Measurements from ENCODE around the gene TLN1. TPM values are rescaled to one million over a fixed set of nuclear protein-coding genes. Genes with fewer than 3 reads are reported as not detected.

TLN1 gene
- total RNA-seq, 1 donor from 2014 or later: 226 TPM

DNA sequence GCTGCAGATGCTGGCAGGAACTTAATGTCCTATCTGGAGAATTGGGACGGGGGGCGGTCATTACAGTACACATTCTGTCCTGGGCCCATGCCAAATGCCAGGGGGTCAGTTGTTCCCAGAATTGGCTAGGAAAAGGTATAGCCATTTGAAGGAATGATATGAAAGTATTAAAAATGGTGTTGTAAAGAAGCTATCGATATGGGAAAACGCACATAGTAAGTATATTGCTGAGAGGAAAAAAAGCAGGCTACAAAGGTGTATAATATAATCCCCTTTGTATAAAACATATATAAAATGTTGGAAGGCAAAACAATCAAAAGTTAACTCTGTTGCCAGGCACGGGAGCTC, 66.5 kb downstream of the TLN1 start:
- H3K9me3 Mint-ChIP-seq: no peaks in the 10 kb centered on the region
- no peak for DNase-seq (ENCODE audit: low spot score in 2 of 2, unreplicated experiment in 2 of 2)
- H3K4me3 Mint-ChIP-seq: peak overlapping the region; percentile 77
- peaks cover 40% of the 10 kb centered on the region for H3K4me1 Mint-ChIP-seq
- TF ChIP-seq, protein P1, sequence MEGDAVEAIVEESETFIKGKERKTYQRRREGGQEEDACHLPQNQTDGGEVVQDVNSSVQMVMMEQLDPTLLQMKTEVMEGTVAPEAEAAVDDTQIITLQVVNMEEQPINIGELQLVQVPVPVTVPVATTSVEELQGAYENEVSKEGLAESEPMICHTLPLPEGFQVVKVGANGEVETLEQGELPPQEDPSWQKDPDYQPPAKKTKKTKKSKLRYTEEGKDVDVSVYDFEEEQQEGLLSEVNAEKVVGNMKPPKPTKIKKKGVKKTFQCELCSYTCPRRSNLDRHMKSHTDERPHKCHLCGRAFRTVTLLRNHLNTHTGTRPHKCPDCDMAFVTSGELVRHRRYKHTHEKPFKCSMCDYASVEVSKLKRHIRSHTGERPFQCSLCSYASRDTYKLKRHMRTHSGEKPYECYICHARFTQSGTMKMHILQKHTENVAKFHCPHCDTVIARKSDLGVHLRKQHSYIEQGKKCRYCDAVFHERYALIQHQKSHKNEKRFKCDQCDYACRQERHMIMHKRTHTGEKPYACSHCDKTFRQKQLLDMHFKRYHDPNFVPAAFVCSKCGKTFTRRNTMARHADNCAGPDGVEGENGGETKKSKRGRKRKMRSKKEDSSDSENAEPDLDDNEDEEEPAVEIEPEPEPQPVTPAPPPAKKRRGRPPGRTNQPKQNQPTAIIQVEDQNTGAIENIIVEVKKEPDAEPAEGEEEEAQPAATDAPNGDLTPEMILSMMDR (IDR thresholded peaks at IDR 0.05; ENCODE audit: unreplicated experiment): no peak
- H3K36me3 Mint-ChIP-seq: peaks cover 3% of the 10 kb centered on the region
- peak overlapping the region; percentile 81 for H3K27ac Mint-ChIP-seq
- no peaks in the 10 kb centered on the region for H3K27me3 Mint-ChIP-seq (ENCODE audit: low read depth)

DNA sequence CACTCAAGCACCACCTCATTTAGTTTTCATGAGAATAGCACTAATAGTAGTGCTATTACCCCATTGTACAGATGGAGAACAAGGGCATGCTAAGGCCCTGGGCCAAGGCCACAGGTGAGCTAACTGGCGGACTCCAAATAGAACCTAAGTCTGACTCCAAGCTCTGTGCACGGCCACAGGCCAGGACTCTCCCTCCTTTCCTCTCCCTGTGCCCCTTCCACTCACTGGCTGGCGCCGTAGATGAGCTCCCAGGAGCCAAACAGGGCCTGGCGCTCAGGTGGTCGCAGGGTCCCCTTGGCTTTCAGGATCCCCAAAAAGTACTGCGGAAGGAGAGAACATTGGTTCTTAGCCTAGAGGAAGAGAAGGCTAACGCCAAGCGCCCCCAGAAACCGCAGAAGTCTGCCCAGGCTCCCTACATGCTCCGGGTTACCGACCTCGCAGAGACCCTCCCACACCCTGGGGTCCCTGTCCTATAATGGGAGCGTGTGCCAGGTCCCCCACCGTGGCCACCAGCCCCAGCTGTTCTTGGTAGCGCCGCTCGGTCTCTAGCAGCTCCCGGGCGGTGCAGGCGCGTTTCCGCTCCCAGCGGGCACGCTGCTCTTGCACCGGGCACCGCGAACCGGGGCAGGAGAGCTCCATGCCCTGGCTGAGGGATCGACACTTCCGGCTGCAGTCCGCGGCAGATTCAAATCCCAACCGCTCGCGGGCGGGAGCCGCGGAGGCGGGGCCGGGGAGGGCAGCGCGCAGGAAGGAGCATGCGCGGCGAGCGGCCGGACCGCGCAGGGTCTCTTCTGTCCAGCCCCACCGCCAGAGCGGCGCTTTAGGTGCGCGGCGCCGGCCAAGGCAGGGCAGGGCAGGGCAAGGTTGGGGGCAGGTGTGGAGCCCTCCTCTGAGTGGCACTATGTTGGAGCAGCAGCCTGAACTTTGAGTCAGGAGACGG, 67.2 kb downstream of the TLN1 start, which contains the start of gene ARHGEF39:
TSS of gene ARHGEF39 (minus strand) at position 665 of the 940 bp plus-strand sequence. CDS start at position 639, 26 bp downstream.
- Mint-ChIP-seq H3K36me3 (peaks cover 3% of the 10 kb centered on the region), H3K4me3 (peak within 1 kb of the TSS; percentile 77), H3K4me1 (peaks cover 40% of the 10 kb centered on the region), H3K27ac (peak within 1 kb of the TSS; percentile 96), H3K27me3 (ENCODE audit: low read depth) (no peaks in the 10 kb centered on the region), H3K9me3 (no peaks in the 10 kb centered on the region)
- peak; percentile 76 to 85 for DNase-seq (ENCODE audit: low spot score in 2 of 2, unreplicated experiment in 2 of 2)
- TF ChIP-seq, protein P1 (IDR thresholded peaks at IDR 0.05; ENCODE audit: unreplicated experiment): no peak

DNA sequence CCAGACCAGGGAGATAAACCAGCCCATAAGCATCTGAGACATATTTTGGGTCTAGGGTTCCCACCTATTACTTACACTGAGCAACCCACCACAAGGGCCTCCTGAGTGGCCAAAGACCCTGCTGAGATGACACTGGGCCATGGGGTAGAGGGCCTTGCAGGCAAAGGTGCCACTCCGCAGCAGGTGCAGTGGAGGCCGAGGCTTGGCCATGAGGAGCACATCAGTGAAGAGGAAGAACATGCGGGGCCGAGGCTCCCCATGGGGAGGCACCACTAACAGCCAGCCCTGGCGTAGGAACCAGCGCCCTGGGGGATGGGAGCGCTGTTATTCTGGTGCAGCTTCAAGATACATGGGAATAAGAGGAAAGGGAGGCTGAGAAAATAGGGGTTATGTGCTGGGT, 69.6 kb downstream of the TLN1 start:
- Mint-ChIP-seq H3K4me1 (peaks cover 43% of the 10 kb centered on the region), H3K4me3 (no peak overlapping the region), H3K27me3 (ENCODE audit: low read depth) (peaks cover 3% of the 10 kb centered on the region), H3K36me3 (peaks cover 3% of the 10 kb centered on the region), H3K9me3 (no peaks in the 10 kb centered on the region), H3K27ac (peak overlapping the region; percentile 3)
- no peak for DNase-seq (ENCODE audit: low spot score in 2 of 2, unreplicated experiment in 2 of 2)
- TF ChIP-seq, protein P1 (IDR thresholded peaks at IDR 0.05; ENCODE audit: unreplicated experiment): no peak

DNA sequence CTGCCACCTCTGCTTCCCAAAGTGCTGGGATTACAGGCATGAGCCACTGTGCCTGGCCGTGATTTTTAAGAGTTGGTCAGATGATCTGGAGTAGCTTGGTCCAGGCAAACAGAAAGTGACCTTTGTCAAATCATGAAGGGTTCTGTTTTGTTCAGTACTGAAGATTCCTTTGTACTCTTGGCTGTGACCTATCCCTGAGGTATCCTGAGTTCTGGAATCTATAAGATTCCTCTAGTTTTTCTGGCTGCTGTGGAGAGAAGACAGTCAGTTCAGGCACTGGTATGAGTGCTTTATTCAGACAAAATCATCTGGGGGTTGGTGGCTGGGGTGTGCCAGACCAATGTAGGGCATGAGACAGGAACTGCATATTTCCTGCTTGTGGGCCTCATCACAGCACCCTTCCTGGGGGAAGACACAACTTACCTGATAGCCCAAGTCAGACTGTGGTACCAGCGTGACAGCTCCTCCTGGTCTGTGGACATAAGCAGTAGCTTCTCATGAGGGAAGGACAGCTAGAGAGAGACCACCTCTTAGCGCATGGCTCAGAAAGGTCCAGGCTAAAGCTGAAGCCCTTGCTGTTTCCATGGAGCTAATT, 70.1 kb downstream of the TLN1 start:
- H3K9me3 Mint-ChIP-seq: no peaks in the 10 kb centered on the region
- no peak for DNase-seq (ENCODE audit: low spot score in 2 of 2, unreplicated experiment in 2 of 2)
- H3K4me3 Mint-ChIP-seq: no peak overlapping the region
- peak overlapping the region; percentile 29 for H3K27ac Mint-ChIP-seq
- H3K27me3 Mint-ChIP-seq (ENCODE audit: low read depth): peaks cover 3% of the 10 kb centered on the region
- peaks cover 47% of the 10 kb centered on the region for H3K4me1 Mint-ChIP-seq
- TF ChIP-seq, protein P1 (IDR thresholded peaks at IDR 0.05; ENCODE audit: unreplicated experiment): no peak
- peaks cover 3% of the 10 kb centered on the region for H3K36me3 Mint-ChIP-seq

DNA sequence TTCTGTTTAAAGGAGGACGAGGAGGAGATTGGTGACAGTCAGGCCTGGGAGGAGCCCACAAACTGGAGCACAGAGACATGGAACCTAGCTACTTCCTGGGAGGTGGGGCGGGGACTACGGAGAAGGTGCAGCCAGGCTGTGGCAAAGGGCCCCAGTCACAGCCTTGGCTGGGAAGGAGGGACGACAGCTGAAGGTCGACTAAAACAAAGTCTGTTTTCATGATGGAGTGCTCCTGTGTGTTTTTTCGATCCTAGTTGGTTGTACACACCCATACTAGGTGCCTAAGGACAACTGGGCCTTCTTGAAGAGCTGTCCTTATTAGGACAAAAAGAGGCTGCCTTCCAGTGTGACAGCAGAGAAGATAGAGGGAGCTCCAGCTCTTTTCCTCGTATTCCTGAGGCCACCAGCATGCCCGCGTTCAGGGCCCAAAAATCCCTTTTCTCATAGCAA, 71.0 kb downstream of the TLN1 start:
- TF ChIP-seq, protein P1 (IDR thresholded peaks at IDR 0.05; ENCODE audit: unreplicated experiment): no peak
- H3K27me3 Mint-ChIP-seq (ENCODE audit: low read depth): peaks cover 3% of the 10 kb centered on the region
- no peak for DNase-seq (ENCODE audit: low spot score in 2 of 2, unreplicated experiment in 2 of 2)
- H3K9me3 Mint-ChIP-seq: no peaks in the 10 kb centered on the region
- H3K4me1 Mint-ChIP-seq: peaks cover 48% of the 10 kb centered on the region
- H3K27ac Mint-ChIP-seq: peak overlapping the region; percentile 59
- peaks cover 3% of the 10 kb centered on the region for H3K36me3 Mint-ChIP-seq
- no peak overlapping the region for H3K4me3 Mint-ChIP-seq

Data from mesothelial cell of epicardium (in vitro differentiated cells).